HTERT RPE-1 (cell line): ENCODE measurements around the gene IL17A.

Source experiments
- in situ Hi-C: fragments of 300-500 bp; cut with MboI; formaldehyde crosslinking; loops from 4 replicates; pipeline ENCODE4 v1.14.3; 2020; ENCODE audit warnings: low sequenced_read_pairs

Gene IL17A

GRCh38 chr6:52210227-52210626 is 24.1 kb downstream of the IL17A start:
- in situ Hi-C loops, result no loop called here

- in situ Hi-C loops, result no loop called here
These were observed 27.0 kb downstream of the IL17A start for GRCh38 chr6:52213127-52213526.

- in situ Hi-C loops, result no loop called here
These were observed 29.6 kb downstream of the IL17A start for GRCh38 chr6:52215787-52216186.

- in situ Hi-C loops, result no loop called here
These were observed 30.9 kb downstream of the IL17A start for GRCh38 chr6:52216932-52217575.

- in situ Hi-C loops, result no loop called here
These were observed 31.6 kb downstream of the IL17A start for GRCh38 chr6:52217761-52218160.

GRCh38 chr6:52221302-52221701 is 35.1 kb downstream of the IL17A start:
- in situ Hi-C loops, result no loop called here

GRCh38 chr6:52227495-52227894 is 41.3 kb downstream of the IL17A start:
- in situ Hi-C loops, result no loop called here

GRCh38 chr6:52230685-52231084 is 44.5 kb downstream of the IL17A start:
- in situ Hi-C loops, result no loop called here

GRCh38 chr6:52231406-52232127 is 45.4 kb downstream of the IL17A start:
- in situ Hi-C loops, result no loop called here

GRCh38 chr6:52233005-52233404 is 46.8 kb downstream of the IL17A start:
- in situ Hi-C loops, result no loop called here

- in situ Hi-C loops, result no loop called here
These were observed 48.0 kb downstream of the IL17A start for GRCh38 chr6:52233975-52234823.
